Measurements from ENCODE around the gene CX3CL1. TPM values are rescaled to one million over a fixed set of nuclear protein-coding genes. Genes with fewer than 3 reads are reported as not detected.
"Not testable (repeated sequence)": the region's sequence is repeated elsewhere in the genome, so short reads cannot be mapped to it uniquely, and the experiment has no call there.

Gene CX3CL1
- total RNA-seq, 2 donors from 2014 or later: 106 to 117 TPM

DNA sequence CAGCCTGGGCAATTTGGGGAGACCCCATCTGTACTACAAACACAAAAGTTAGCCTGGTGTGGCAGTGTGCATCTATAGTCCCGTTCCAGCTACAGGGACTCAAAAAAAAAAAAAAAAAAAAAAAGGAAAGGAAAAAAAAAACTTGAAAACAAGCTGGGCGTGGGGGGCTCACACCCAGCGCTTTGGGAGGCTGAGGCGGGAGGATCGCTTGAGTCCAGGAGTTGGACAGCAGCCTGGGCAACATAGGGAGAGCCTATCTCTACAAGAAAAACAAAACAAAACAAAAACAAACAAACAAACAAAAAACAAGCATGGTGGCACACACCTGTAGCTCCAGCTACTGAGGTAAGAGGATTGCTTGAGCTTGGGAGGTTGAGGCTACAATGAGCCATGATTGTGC is 19.4 kb downstream of the CX3CL1 start:
- Histone ChIP-seq H3K27ac (no peak overlapping the region), H3K9me3 (no peaks in the 10 kb centered on the region), H3K4me3 (no peak overlapping the region), H3K27me3 (replicated peaks; ENCODE audit: insufficient read depth) (no peaks in the 10 kb centered on the region), H3K4me1 (ENCODE audit: control insufficient read depth in 1 of 2, low read depth in 2 of 2) (peaks cover 2 to 14% of the 10 kb centered on the region in 2 donors), H3K36me3 (no peaks in the 10 kb centered on the region)
- no peak for ATAC-seq (ENCODE audit: insufficient number of reproducible peaks, low FRiP score, low read depth)
- no peak for DNase-seq (ENCODE audit: low spot score)
- TF ChIP-seq, protein P1, sequence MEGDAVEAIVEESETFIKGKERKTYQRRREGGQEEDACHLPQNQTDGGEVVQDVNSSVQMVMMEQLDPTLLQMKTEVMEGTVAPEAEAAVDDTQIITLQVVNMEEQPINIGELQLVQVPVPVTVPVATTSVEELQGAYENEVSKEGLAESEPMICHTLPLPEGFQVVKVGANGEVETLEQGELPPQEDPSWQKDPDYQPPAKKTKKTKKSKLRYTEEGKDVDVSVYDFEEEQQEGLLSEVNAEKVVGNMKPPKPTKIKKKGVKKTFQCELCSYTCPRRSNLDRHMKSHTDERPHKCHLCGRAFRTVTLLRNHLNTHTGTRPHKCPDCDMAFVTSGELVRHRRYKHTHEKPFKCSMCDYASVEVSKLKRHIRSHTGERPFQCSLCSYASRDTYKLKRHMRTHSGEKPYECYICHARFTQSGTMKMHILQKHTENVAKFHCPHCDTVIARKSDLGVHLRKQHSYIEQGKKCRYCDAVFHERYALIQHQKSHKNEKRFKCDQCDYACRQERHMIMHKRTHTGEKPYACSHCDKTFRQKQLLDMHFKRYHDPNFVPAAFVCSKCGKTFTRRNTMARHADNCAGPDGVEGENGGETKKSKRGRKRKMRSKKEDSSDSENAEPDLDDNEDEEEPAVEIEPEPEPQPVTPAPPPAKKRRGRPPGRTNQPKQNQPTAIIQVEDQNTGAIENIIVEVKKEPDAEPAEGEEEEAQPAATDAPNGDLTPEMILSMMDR (IDR thresholded peaks at IDR 0.05): no peak

DNA sequence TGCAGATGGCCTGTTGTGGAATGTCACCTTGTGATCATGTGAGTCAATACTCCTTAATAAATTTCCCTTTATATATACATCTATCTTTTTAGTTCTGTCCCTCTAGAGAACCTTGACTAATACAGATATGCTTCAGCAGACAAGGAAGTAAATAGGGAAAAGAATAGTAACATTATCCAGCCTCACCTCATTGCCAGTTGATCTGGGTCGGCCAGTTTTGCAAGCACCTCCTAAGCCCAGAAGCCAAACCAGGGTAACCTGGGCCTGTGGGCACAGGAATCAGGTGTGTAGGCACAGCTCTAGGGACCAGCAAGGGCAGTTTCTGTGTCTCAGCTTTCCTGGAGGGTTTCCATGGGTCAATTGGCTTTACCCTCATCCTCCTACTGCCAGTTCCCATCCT is 20.4 kb downstream of the CX3CL1 start:
- DNase-seq (ENCODE audit: low spot score) (no peak), ATAC-seq (ENCODE audit: insufficient number of reproducible peaks, low FRiP score, low read depth) (no peak)
- H3K4me1 ChIP-seq (ENCODE audit: control insufficient read depth in 1 of 2, low read depth in 2 of 2): peaks cover 0 to 7% of the 10 kb centered on the region in 2 donors
- H3K9me3 ChIP-seq: no peaks in the 10 kb centered on the region
- H3K27me3 ChIP-seq (replicated peaks; ENCODE audit: insufficient read depth): no peaks in the 10 kb centered on the region
- no peak overlapping the region for H3K4me3 ChIP-seq
- H3K27ac ChIP-seq: no peak overlapping the region
- TF ChIP-seq, protein P1 (IDR thresholded peaks at IDR 0.05): no peak
- H3K36me3 ChIP-seq: no peaks in the 10 kb centered on the region

DNA sequence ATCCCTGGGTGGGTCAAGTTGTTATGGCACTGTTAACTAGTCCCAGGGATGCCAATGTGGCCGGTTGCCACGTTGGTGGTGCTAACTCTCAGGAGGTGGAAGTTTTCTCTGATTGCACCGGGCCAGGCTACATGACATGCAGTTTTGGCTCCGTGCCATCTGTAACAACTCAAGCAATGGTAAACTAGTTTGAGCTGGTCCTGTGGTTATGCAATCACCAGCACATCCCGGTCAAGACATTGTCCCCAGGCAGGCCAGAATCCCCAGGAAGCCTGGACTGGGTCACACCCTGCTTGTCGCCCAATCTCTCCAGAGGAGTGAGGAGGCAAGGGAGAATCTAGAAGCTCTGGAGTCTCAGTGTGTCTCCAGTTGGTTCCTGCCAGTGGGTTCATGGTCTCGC is 22.2 kb downstream of the CX3CL1 start:
- no peaks in the 10 kb centered on the region for H3K27me3 ChIP-seq (replicated peaks; ENCODE audit: insufficient read depth)
- DNase-seq (ENCODE audit: low spot score) (no peak), ATAC-seq (ENCODE audit: insufficient number of reproducible peaks, low FRiP score, low read depth) (no peak)
- H3K4me1 ChIP-seq (ENCODE audit: control insufficient read depth in 1 of 2, low read depth in 2 of 2): peaks cover 0 to 7% of the 10 kb centered on the region in 2 donors
- TF ChIP-seq, protein P1 (IDR thresholded peaks at IDR 0.05): no peak
- no peaks in the 10 kb centered on the region for H3K36me3 ChIP-seq
- H3K27ac ChIP-seq: no peak overlapping the region
- H3K4me3 ChIP-seq: no peak overlapping the region
- no peaks in the 10 kb centered on the region for H3K9me3 ChIP-seq

DNA sequence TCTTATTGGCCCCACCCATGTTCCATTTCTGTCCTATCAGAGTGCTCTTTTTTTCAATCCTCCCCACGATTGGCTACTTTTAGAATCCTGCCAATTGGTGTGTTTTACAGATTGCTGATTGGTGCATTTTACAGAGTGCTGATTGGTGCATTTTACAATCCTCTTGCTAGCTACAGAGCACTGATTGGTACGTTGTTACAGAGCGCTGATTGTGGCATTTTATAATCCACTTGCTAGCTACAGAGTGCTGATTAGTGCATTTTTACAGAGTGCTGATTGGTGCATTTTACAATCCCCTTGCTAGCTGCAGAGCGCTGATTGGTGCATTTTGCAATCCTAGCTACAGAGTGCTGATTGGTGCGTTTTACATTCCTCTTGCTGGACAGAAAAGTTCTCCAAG is 22.7 kb downstream of the CX3CL1 start:
- Histone ChIP-seq H3K4me3 (no peak overlapping the region), H3K27ac (no peak overlapping the region), H3K4me1 (ENCODE audit: control insufficient read depth in 1 of 2, low read depth in 2 of 2) (peaks cover 0 to 7% of the 10 kb centered on the region in 2 donors), H3K36me3 (no peaks in the 10 kb centered on the region), H3K9me3 (no peaks in the 10 kb centered on the region), H3K27me3 (replicated peaks; ENCODE audit: insufficient read depth) (no peaks in the 10 kb centered on the region)
- TF ChIP-seq, protein P1 (IDR thresholded peaks at IDR 0.05): no peak
- ATAC-seq (ENCODE audit: insufficient number of reproducible peaks, low FRiP score, low read depth): no peak
- DNase-seq (ENCODE audit: low spot score): no peak

DNA sequence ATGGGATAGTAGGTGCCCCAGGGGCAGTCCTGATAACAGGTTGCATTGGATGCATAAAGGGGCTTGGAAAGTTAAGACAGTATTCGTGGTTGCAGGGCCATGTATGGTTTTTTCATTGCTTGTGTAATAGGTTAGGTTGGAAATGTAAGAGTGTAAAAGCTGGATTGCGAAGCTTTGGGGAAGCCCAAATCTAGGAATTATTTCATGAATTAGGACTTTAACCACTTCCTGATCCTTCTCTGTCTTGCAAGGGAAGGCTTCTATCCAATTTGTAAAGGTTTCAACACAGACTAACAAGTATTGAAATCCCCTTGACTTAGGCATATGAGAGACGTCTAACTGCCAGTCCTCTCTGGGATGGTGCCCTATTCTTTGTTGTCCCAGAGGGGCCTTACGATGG is 24.5 kb downstream of the CX3CL1 start:
- Histone ChIP-seq H3K27me3 (replicated peaks; ENCODE audit: insufficient read depth) (no peaks in the 10 kb centered on the region), H3K4me3 (no peak overlapping the region), H3K36me3 (no peaks in the 10 kb centered on the region), H3K9me3 (no peaks in the 10 kb centered on the region), H3K4me1 (ENCODE audit: control insufficient read depth in 1 of 2, low read depth in 2 of 2) (no peaks in the 10 kb centered on the region), H3K27ac (no peak overlapping the region)
- no peak for ATAC-seq (ENCODE audit: insufficient number of reproducible peaks, low FRiP score, low read depth)
- TF ChIP-seq, protein P1 (IDR thresholded peaks at IDR 0.05): no peak
- no peak for DNase-seq (ENCODE audit: low spot score)

DNA sequence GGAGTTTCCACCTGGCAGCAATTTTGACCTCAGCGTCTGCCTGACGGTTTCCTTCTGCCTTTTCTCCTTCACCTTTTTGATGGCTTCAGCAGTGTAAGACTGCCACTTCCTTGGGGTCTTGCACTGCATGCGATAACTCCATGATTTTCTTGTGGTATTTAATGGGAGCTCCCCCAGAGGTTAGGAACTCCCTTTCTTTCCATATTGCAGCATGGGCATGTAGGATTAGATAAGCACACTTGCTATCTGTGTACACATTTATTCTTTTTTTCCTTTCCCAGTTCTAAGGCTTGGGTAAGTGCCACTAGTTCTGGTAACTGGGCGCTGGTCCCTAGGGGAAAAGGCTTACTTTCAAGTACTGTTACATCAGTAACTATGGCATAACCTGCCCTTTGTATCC is 25.2 kb downstream of the CX3CL1 start:
- not testable (repeated sequence) for H3K27ac ChIP-seq; H3K36me3 ChIP-seq; H3K4me1 ChIP-seq (ENCODE audit: control insufficient read depth in 1 of 2, low read depth in 2 of 2); H3K9me3 ChIP-seq; DNase-seq (ENCODE audit: low spot score); ATAC-seq (ENCODE audit: insufficient number of reproducible peaks, low FRiP score, low read depth); H3K4me3 ChIP-seq; H3K27me3 ChIP-seq (replicated peaks; ENCODE audit: insufficient read depth)
